NCI-H146 treated with DMSO at 0.1 percent for 48 hours (cell line): ENCODE data around the gene PSMA7.

Source experiments
- DNase-seq: peaks from one replicate; lab custom pipeline; 2025; ENCODE audit not compliant: unreplicated experiment; lab: John Stamatoyannopoulos, UW

The PSMA7 gene

GRCh38 chr20:62096421-62097380 is 46.5 kb downstream of the PSMA7 start:
- no peak for DNase-seq

GRCh38 chr20:62089393-62089792 is 53.8 kb downstream of the PSMA7 start:
- DNase-seq: no peak

GRCh38 chr20:62088258-62089127 is 54.7 kb downstream of the PSMA7 start:
- DNase-seq: no peak

GRCh38 chr20:62087632-62088031 is 55.6 kb downstream of the PSMA7 start:
- DNase-seq: no peak

- no peak for DNase-seq
Measured at GRCh38 chr20:62087227-62087626, 56.0 kb downstream of the PSMA7 start.
